ENCODE data around the gene LRAT. TPM values are rescaled to one million over a fixed set of nuclear protein-coding genes. Genes with fewer than 3 reads are reported as not detected.

The LRAT gene
- total RNA-seq = 1 to 10 TPM in 1 of 2 donors, under 1 TPM in 1; 0.89 to 1.5 TPM
- under 1 TPM; 0.10 to 0.63 (median 0.29) TPM for polyA plus RNA-seq (ENCODE audit: insufficient read length in 6 of 6)
- long read RNA-seq, donor 1 = 0 reads
- long read RNA-seq, donor 2 = 0 reads
- long read RNA-seq, donor 3, full-length matches to known transcripts = 1 of 1 reads
- long read RNA-seq, donor 3, partial matches to known transcripts = 0 of 1 reads
- long read RNA-seq, donor 3, other reads (novel, unspliced or antisense) = 0 of 1 reads
- long read RNA-seq, donor 4, partial matches to known transcripts = 0 of 1 reads
- long read RNA-seq, donor 4, other reads (novel, unspliced or antisense) = 1 of 1 reads
- long read RNA-seq, donor 5 = 0 reads
- long read RNA-seq, donor 6 = 0 reads
- long read RNA-seq, donor 7 = 0 reads
- long read RNA-seq, donor 8 = 0 reads
- long read RNA-seq, donor 9 = 0 reads
- long read RNA-seq, donor 10 = 0 reads
- long read RNA-seq, donor 11 = 0 reads
- long read RNA-seq, donor 12 = 0 reads

DNA sequence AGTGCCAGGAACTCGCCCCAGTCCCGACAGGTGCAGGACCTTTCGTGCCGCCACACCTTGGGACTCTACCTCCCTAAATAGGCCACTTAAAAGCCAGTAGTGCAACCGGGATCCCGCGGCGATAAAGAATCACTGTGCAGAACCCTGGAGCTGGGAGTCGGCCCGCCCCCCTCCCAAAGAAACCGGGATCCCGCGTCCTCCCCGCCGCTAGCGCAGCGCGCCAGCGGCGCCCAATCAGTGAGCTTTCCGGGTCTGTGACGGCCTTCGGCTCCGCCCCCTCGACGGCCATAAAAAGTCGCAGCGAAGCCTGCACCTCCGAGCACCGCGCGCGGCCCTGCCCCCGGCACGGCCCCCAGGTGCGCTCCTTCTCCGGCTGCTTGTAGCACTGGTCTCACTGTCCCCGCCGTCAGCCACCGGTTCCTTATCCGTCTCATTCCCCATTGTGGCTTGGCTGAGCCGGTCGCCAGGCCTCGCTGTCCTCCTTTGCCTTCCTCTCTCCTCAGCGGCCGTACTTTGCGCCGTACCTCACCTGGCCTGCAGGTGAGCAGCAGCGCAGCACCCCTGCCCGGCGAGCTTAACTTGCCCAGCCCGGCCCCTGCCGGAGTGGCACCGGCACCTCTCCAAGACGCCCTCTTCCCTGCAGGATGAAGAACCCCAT is at the start of gene LRAT:
TSS of gene LRAT (plus strand) at position 318 of the 658 bp plus-strand sequence. CDS start at position 645, 327 bp downstream.
- Histone ChIP-seq H3K9me3 (no peaks in the 10 kb centered on the region), H3K36me3 (no peaks in the 10 kb centered on the region), H3K4me3 (peak within 1 kb of the TSS; percentile 32 to 37), H3K27ac (no peak within 1 kb of the TSS), H3K4me1 (peaks cover 14 to 19% of the 10 kb centered on the region in 2 donors), H3K27me3 (peaks cover 59 to 67% of the 10 kb centered on the region in 2 donors)
- DNase-seq = peak; percentile 23 to 87 (median 58)
- ATAC-seq = peak; percentile 96
- TF ChIP-seq, protein P1, sequence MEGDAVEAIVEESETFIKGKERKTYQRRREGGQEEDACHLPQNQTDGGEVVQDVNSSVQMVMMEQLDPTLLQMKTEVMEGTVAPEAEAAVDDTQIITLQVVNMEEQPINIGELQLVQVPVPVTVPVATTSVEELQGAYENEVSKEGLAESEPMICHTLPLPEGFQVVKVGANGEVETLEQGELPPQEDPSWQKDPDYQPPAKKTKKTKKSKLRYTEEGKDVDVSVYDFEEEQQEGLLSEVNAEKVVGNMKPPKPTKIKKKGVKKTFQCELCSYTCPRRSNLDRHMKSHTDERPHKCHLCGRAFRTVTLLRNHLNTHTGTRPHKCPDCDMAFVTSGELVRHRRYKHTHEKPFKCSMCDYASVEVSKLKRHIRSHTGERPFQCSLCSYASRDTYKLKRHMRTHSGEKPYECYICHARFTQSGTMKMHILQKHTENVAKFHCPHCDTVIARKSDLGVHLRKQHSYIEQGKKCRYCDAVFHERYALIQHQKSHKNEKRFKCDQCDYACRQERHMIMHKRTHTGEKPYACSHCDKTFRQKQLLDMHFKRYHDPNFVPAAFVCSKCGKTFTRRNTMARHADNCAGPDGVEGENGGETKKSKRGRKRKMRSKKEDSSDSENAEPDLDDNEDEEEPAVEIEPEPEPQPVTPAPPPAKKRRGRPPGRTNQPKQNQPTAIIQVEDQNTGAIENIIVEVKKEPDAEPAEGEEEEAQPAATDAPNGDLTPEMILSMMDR (IDR thresholded peaks at IDR 0.05) = no peak
- intact Hi-C loops (cut with DNase I) = no loop called here

DNA sequence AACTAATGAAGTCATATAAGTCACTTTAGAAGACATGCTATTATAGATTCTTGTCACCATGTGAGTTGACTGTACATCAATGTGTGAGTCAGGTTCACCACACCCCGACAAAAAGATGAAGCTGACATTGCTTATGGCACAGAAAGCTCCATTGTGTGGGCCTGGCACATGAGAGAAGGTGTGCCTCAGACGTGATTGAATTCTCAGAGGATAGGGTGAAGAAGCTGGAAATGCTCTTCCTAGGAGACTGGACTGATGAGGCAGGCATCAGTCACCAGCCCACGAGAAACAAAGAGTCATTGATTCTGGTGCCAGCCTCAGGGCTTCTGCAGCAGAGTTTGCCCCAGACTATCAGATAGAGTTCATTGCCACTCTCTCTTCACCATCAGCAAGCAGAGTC is 35.9 kb upstream of the LRAT start:
- no peaks in the 10 kb centered on the region for H3K9me3 ChIP-seq
- no peaks in the 10 kb centered on the region for H3K36me3 ChIP-seq
- TF ChIP-seq, protein P1 (IDR thresholded peaks at IDR 0.05) = no peak
- no peak for ATAC-seq
- intact Hi-C loops (cut with DNase I) = no loop called here
- DNase-seq = no peak
- H3K27me3 ChIP-seq = no peaks in the 10 kb centered on the region
- no peak overlapping the region for H3K27ac ChIP-seq
- H3K4me1 ChIP-seq = no peaks in the 10 kb centered on the region
- H3K4me3 ChIP-seq = no peak overlapping the region

DNA sequence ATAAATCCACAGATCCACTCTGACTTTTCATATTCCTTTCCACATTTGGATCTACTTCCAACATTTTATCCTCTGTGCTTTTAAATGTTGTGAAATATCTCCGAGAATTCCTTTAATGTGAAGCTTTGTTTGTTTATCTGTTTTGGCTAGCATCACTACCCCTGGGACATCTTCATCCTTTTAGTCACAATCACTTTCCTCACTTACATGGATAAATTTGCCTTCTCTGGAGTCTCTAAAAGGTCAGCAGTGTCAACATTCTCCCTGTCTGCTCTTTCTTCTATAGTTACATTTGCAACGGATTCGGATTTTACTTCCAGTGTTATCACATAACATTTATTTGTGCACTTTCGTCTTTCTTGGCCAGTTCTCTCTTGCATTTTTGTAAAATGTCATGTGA is 34.2 kb upstream of the LRAT start:
- TF ChIP-seq, protein P1 (IDR thresholded peaks at IDR 0.05) = no peak
- ATAC-seq (no peak), DNase-seq (no peak)
- no peak overlapping the region for H3K27ac ChIP-seq
- no peaks in the 10 kb centered on the region for H3K36me3 ChIP-seq
- no peaks in the 10 kb centered on the region for H3K27me3 ChIP-seq
- intact Hi-C loops (cut with DNase I) = no loop called here
- H3K9me3 ChIP-seq = no peaks in the 10 kb centered on the region
- no peaks in the 10 kb centered on the region for H3K4me1 ChIP-seq
- no peak overlapping the region for H3K4me3 ChIP-seq

DNA sequence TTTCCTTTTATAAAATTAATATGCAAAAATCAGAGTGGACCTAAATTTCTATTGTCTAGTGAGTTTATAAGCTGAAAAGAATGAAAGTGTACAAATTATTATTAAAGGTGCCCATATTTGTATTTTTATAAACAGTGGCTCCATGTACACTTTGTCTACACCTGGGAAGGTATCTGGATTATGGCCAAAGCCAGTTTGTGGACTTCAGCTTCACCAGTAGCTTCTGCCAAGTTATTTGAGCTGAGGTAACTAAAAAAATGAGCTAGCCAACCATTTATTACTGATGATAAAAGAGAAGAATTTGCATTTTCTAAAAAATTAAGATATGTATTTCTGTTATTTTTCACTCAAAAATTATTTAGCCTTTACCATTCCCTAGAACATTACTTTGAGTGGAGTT is 32.3 kb upstream of the LRAT start:
- DNase-seq (no peak), ATAC-seq (no peak)
- TF ChIP-seq, protein P1 (IDR thresholded peaks at IDR 0.05) = no peak
- H3K27me3 ChIP-seq = no peaks in the 10 kb centered on the region
- no peaks in the 10 kb centered on the region for H3K9me3 ChIP-seq
- no peak overlapping the region for H3K27ac ChIP-seq
- intact Hi-C loops (cut with DNase I) = no loop called here
- no peaks in the 10 kb centered on the region for H3K36me3 ChIP-seq
- no peak overlapping the region for H3K4me3 ChIP-seq
- H3K4me1 ChIP-seq = no peaks in the 10 kb centered on the region
